Naive thymus-derived CD4-positive, alpha-beta T cell (primary cell): ENCODE measurements around the gene SHISA7. TPM values are rescaled to one million over a fixed set of nuclear protein-coding genes. Genes with fewer than 3 reads are reported as not detected.

Experiments used
- ATAC-seq: fragments of 150-1000 bp; cut with Tn5 transposase; 2 replicates; pipeline ENCODE4 v1.10.0; 2021; ENCODE audit warnings: mild to moderate bottlenecking, moderate library complexity
- CTCF ChIA-PET: fragments of 350-600 bp; sonication (Branson Sonifier 250); formaldehyde crosslinking; loops from one replicate; lab custom pipeline; 2021; ENCODE audit warnings: antibody characterized with exemption; lab: Charles Lee
- POLR2A ChIA-PET: fragments of 350-600 bp; sonication (Branson Sonifier 250); formaldehyde crosslinking; loops from one replicate; lab custom pipeline; 2021; ENCODE audit warnings: antibody characterized with exemption, inconsistent platforms; lab: Charles Lee
- DNase-seq, 9 donors: peaks; one replicate each; pipeline versions ENCODE4 v3.0.0 to v3.0.0-alpha.2; 2020 to 2022; ENCODE audit warnings: mixed read lengths in 1 of 9
- H3K27ac ChIP-seq: one replicate; pipeline ENCODE4 v1.7.0; 2013; ENCODE audit warnings: mild to moderate bottlenecking, low read depth, low read length, moderate library complexity
- H3K27me3 ChIP-seq, 2 donors: one replicate each; pipeline ENCODE4 v1.7.0; 2013; ENCODE audit warnings: low read length in 2 of 2, mild to moderate bottlenecking in 2 of 2, moderate library complexity in 2 of 2; ENCODE audit not compliant: control insufficient read depth in 2 of 2, insufficient read depth in 2 of 2
- H3K36me3 ChIP-seq, 3 experiments: 1 replicate in 2 of 3; 2 replicates in 1 of 3; pipeline ENCODE4 v1.7.0; 2013; ENCODE audit warnings: low read length in 3 of 3, mild to moderate bottlenecking in 3 of 3, moderate library complexity in 1 of 3; ENCODE audit not compliant: insufficient read depth in 3 of 3, control insufficient read depth in 2 of 3
- H3K4me1 ChIP-seq, 2 donors: one replicate each; pipeline ENCODE4 v1.7.0; 2013; ENCODE audit warnings: low read length in 2 of 2, mild to moderate bottlenecking in 2 of 2, moderate library complexity in 1 of 2; ENCODE audit not compliant: control insufficient read depth in 2 of 2, insufficient read depth in 2 of 2
- H3K4me3 ChIP-seq: 2 replicates; pipeline ENCODE4 v1.7.0; 2013; ENCODE audit warnings: mild to moderate bottlenecking, low read length
- H3K9me3 ChIP-seq, 3 experiments: 1 replicate in 2 of 3; 2 replicates in 1 of 3; pipeline ENCODE4 v1.7.0; 2013; ENCODE audit warnings: low read length in 3 of 3; ENCODE audit not compliant: control insufficient read depth in 2 of 3
- H3K27ac Mint-ChIP-seq, 9 donors: one replicate each; pipeline ENCODE4 v1.8.0; 2020 to 2022; ENCODE audit warnings: mixed read lengths in 9 of 9, mild to moderate bottlenecking in 8 of 9, moderate library complexity in 5 of 9, inconsistent platforms in 2 of 9
- H3K27me3 Mint-ChIP-seq, 5 donors: one replicate each; pipeline ENCODE4 v1.8.0; 2021 to 2022; ENCODE audit warnings: mixed read lengths in 5 of 5, mild to moderate bottlenecking in 1 of 5
- H3K36me3 Mint-ChIP-seq, 5 donors: one replicate each; pipeline ENCODE4 v1.8.0; 2020 to 2022; ENCODE audit warnings: mixed read lengths in 5 of 5, mild to moderate bottlenecking in 3 of 5, inconsistent platforms in 1 of 5
- H3K4me1 Mint-ChIP-seq, 7 donors: one replicate each; pipeline ENCODE4 v1.8.0; 2020 to 2022; ENCODE audit warnings: mixed read lengths in 7 of 7, mild to moderate bottlenecking in 3 of 7, inconsistent platforms in 1 of 7
- H3K4me3 Mint-ChIP-seq, 10 donors: one replicate each; pipeline ENCODE4 v1.8.0; 2020 to 2022; ENCODE audit warnings: mild to moderate bottlenecking in 10 of 10, mixed read lengths in 10 of 10, moderate library complexity in 6 of 10, inconsistent platforms in 2 of 10
- H3K9me3 Mint-ChIP-seq, 11 donors: one replicate each; pipeline ENCODE4 v1.8.0; 2020 to 2022; ENCODE audit warnings: mixed read lengths in 11 of 11, mild to moderate bottlenecking in 4 of 11, inconsistent platforms in 1 of 11, moderate library complexity in 1 of 11
- intact Hi-C, 2 donors: fragments of 100-400 bp; cut with micrococcal nuclease; formaldehyde crosslinking; loops; one replicate each; pipeline ENCODE4 v1.15.1; 2023
- polyA plus RNA-seq, 2 donors: library from polyadenylated mRNA; unstranded; fragments of 300-500 nt; fragmentation: Illumina TruSeq; gene quantifications; one replicate each; pipeline ENCODE4 v1.2.3, GENCODE V29; 2021
- total RNA-seq, 6 experiments: library from RNA in 5 of 6; stranded (reverse) in 5 of 6; gene quantifications; 1 replicate in 5 of 6; 2 replicates in 1 of 6; pipeline ENCODE4 v1.2.3 and lab custom pipeline; 2021 to 2026

The SHISA7 gene
- total and polyA plus RNA-seq, 7 experiments from 2014 or later = not detected

GRCh38 chr19:55392820-55393761, 50.0 kb downstream of the SHISA7 start:
- H3K4me3 ChIP-seq = no peak overlapping the region
- no peak overlapping the region for H3K27ac ChIP-seq
- ATAC-seq = no peak
- no peaks in the 10 kb centered on the region for H3K27me3 ChIP-seq
- peaks cover 0 to 19% (median 5%) of the 10 kb centered on the region in 5 donors for H3K36me3 Mint-ChIP-seq
- intact Hi-C loops = no loop called here
- H3K27ac Mint-ChIP-seq = peak overlapping the region in 5 of 9 donors; percentile 18 to 71 (median 61)
- no peak for DNase-seq
- no peaks in the 10 kb centered on the region for H3K27me3 Mint-ChIP-seq
- no peak overlapping the region for H3K4me3 Mint-ChIP-seq
- H3K4me1 ChIP-seq = peaks cover 8 to 15% of the 10 kb centered on the region in 2 donors
- ChIA-PET CTCF (interaction anchor here (0.7 kb wide), 1 partner anchor 17 kb away, joined by 5 read pairs; no protein-coding TSS in a partner anchor), POLR2A (interaction anchor here (0.7 to 7.3 kb wide), 4 partner anchors 9 to 56 kb away, joined by 3 to 82 read pairs (median 3); partner anchors contain the start of genes TMEM238 and UBE2S)
- H3K36me3 ChIP-seq = peaks cover 0 to 44% (median 4%) of the 10 kb centered on the region in 3 experiments
- H3K9me3 ChIP-seq = no peaks in the 10 kb centered on the region
- peaks cover 19 to 40% (median 27%) of the 10 kb centered on the region in 7 donors for H3K4me1 Mint-ChIP-seq
- no peaks in the 10 kb centered on the region for H3K9me3 Mint-ChIP-seq

- H3K9me3 ChIP-seq = no peaks in the 10 kb centered on the region
- no peaks in the 10 kb centered on the region for H3K27me3 ChIP-seq
- no peaks in the 10 kb centered on the region for H3K27me3 Mint-ChIP-seq
- peak overlapping the region in 5 of 9 donors; percentile 0 to 51 (median 25) for H3K27ac Mint-ChIP-seq
- ATAC-seq (no peak), DNase-seq (no peak)
- no peak overlapping the region for H3K4me3 Mint-ChIP-seq
- no peak overlapping the region for H3K4me3 ChIP-seq
- H3K9me3 Mint-ChIP-seq = no peaks in the 10 kb centered on the region
- CTCF ChIA-PET = no interaction called here
- no peak overlapping the region for H3K27ac ChIP-seq
- peaks cover 0 to 55% (median 9%) of the 10 kb centered on the region in 3 experiments for H3K36me3 ChIP-seq
- peaks cover 0 to 29% (median 6%) of the 10 kb centered on the region in 5 donors for H3K36me3 Mint-ChIP-seq
- H3K4me1 Mint-ChIP-seq = peaks cover 20 to 51% (median 37%) of the 10 kb centered on the region in 7 donors
- intact Hi-C loops = no loop called here
- POLR2A ChIA-PET = interaction anchor here (7.3 kb wide), 1 partner anchor 14 kb away, joined by 82 read pairs; the partner anchor contains the start of gene UBE2S
- peaks cover 19 to 25% of the 10 kb centered on the region in 2 donors for H3K4me1 ChIP-seq
These were observed 51.1 kb downstream of the SHISA7 start for GRCh38 chr19:55391702-55392615.

GRCh38 chr19:55391191-55391670, 51.9 kb downstream of the SHISA7 start:
- H3K36me3 Mint-ChIP-seq = peaks cover 0 to 36% (median 13%) of the 10 kb centered on the region in 5 donors

GRCh38 chr19:55390461-55390880, 52.6 kb downstream of the SHISA7 start:
- intact Hi-C loops = no loop called here
- no peak for DNase-seq
- Mint-ChIP-seq H3K4me3 (peak overlapping the region in 4 of 10 donors; percentile 6 to 100 (median 54)), H3K36me3 (peaks cover 4 to 40% (median 19%) of the 10 kb centered on the region in 5 donors), H3K4me1 (peaks cover 32 to 62% (median 47%) of the 10 kb centered on the region in 7 donors), H3K9me3 (peaks cover 0 to 7% (median 0%) of the 10 kb centered on the region in 11 donors), H3K27me3 (peaks cover 0 to 3% (median 0%) of the 10 kb centered on the region in 5 donors), H3K27ac (peak overlapping the region in 6 of 9 donors; percentile 3 to 77 (median 58))
- ATAC-seq = no peak
- Histone ChIP-seq H3K4me1 (peaks cover 25 to 30% of the 10 kb centered on the region in 2 donors), H3K9me3 (no peaks in the 10 kb centered on the region), H3K4me3 (no peak overlapping the region), H3K36me3 (peaks cover 0 to 65% (median 11%) of the 10 kb centered on the region in 3 experiments), H3K27me3 (no peaks in the 10 kb centered on the region), H3K27ac (peak overlapping the region; percentile 15)
- ChIA-PET CTCF (interaction anchor here (0.6 to 1.0 kb wide), 2 partner anchors 11 to 37 kb away, joined by 3 read pairs; no protein-coding TSS in a partner anchor), POLR2A (interaction anchor here (0.9 to 7.3 kb wide), 2 partner anchors 15 to 65 kb away, joined by 3 to 82 read pairs; partner anchors contain the start of gene UBE2S)

More at GRCh38 chr19:55391191-55391670, 51.9 kb downstream of the SHISA7 start:
- ChIA-PET CTCF (interaction anchor here (0.6 kb wide), 1 partner anchor 228 kb away, joined by 4 read pairs; no protein-coding TSS in a partner anchor), POLR2A (interaction anchor here (7.3 kb wide), 1 partner anchor 14 kb away, joined by 82 read pairs; the partner anchor contains the start of gene UBE2S)
- Histone ChIP-seq H3K9me3 (no peaks in the 10 kb centered on the region), H3K27me3 (no peaks in the 10 kb centered on the region), H3K27ac (no peak overlapping the region), H3K36me3 (peaks cover 0 to 60% (median 11%) of the 10 kb centered on the region in 3 experiments), H3K4me1 (peaks cover 25 to 30% of the 10 kb centered on the region in 2 donors), H3K4me3 (no peak overlapping the region)
- Mint-ChIP-seq H3K27me3 (no peaks in the 10 kb centered on the region), H3K9me3 (no peaks in the 10 kb centered on the region), H3K4me1 (peaks cover 27 to 57% (median 44%) of the 10 kb centered on the region in 7 donors), H3K27ac (peak overlapping the region in 3 of 9 donors; percentile 38 to 51 (median 49)), H3K4me3 (no peak overlapping the region)
- DNase-seq (no peak), ATAC-seq (no peak)
- intact Hi-C loops = no loop called here

GRCh38 chr19:55389386-55390317, 53.4 kb downstream of the SHISA7 start:
- H3K27ac ChIP-seq = peak overlapping the region; percentile 91
- Mint-ChIP-seq H3K36me3 (peaks cover 4 to 40% (median 19%) of the 10 kb centered on the region in 5 donors), H3K27ac (peak overlapping the region in 7 of 9 donors; percentile 39 to 87 (median 56)), H3K4me3 (peak overlapping the region in 9 of 10 donors; percentile 28 to 100 (median 45)), H3K9me3 (peaks cover 0 to 8% (median 0%) of the 10 kb centered on the region in 11 donors), H3K4me1 (peaks cover 32 to 68% (median 54%) of the 10 kb centered on the region in 7 donors), H3K27me3 (peaks cover 0 to 3% (median 0%) of the 10 kb centered on the region in 5 donors)
- ChIA-PET POLR2A (interaction anchor here (0.9 to 7.3 kb wide), 3 partner anchors 16 to 66 kb away, joined by 3 to 82 read pairs (median 5); partner anchors contain the start of gene UBE2S), CTCF (interaction anchor here (0.6 to 1.0 kb wide), 3 partner anchors 11 to 43 kb away, joined by 3 read pairs; no protein-coding TSS in a partner anchor)
- no peak for DNase-seq
- H3K4me1 ChIP-seq = peaks cover 30 to 35% of the 10 kb centered on the region in 2 donors
- no peaks in the 10 kb centered on the region for H3K27me3 ChIP-seq
- peaks cover 0 to 65% (median 11%) of the 10 kb centered on the region in 3 experiments for H3K36me3 ChIP-seq
- intact Hi-C loops = loop anchor here (5.0 to 10.0 kb wide), 5 partner anchors 37 to 1522 kb away; partner anchors contain the start of genes COX6B2 (in 1 of the 2), MYADM (in 1 of the 2), TSEN34 (in 1 of the 2) and ZNF579 (in 1 of the 2)
- no peaks in the 10 kb centered on the region for H3K9me3 ChIP-seq
- no peak for ATAC-seq
- no peak overlapping the region for H3K4me3 ChIP-seq
